IMR-90 (cell line): ENCODE data around the gene SPATA25. TPM values are rescaled to one million over a fixed set of nuclear protein-coding genes. Genes with fewer than 3 reads are reported as not detected.
A peak's percentile ranks its signal among the peaks of the same experiment; 100 is the strongest.

Experiments
- ATAC-seq: fragments of 200-7000 bp; cut with Tn5 transposase; 2 replicates; pipeline ENCODE4 v1.9.1; 2020; ENCODE audit warnings: low read depth, mild to moderate bottlenecking, moderate library complexity
- BruUV-seq: library from RNA; stranded (reverse); fragments of 400-500 nt; replicated peaks from 2 replicates; lab custom pipeline; 2021; lab: Mats Ljungman, UMichigan
- CTCF ChIA-PET: fragments of 300-600 bp; formaldehyde crosslinking; extraction: SDS; loops from one replicate; lab custom pipeline; 2021; ENCODE audit warnings: antibody characterized with exemption; lab: Yijun Ruan, JAX
- POLR2A ChIA-PET: fragments of 300-600 bp; sonication (Branson Sonifier 250); formaldehyde crosslinking; loops from one replicate; lab custom pipeline; 2022; ENCODE audit warnings: antibody characterized with exemption; ENCODE audit not compliant: unreplicated experiment; lab: Charles Lee
- DNase-seq: peaks from one replicate; pipeline ENCODE4 v3.0.0; 2013
- H2AFZ ChIP-seq: replicated peaks from 2 replicates; pipeline ENCODE3; 2013; ENCODE audit warnings: low read length, mild to moderate bottlenecking; ENCODE audit not compliant: poor library complexity
- H2AK5ac ChIP-seq: 2 replicates; pipeline ENCODE4 v1.6.1; 2013; ENCODE audit warnings: low read depth, low read length, inconsistent platforms
- H2AK9ac ChIP-seq: replicated peaks from 2 replicates; pipeline ENCODE3; 2013; ENCODE audit warnings: mild to moderate bottlenecking, low read depth, low read length, moderate library complexity; ENCODE audit not compliant: poor library complexity
- H2BK120ac ChIP-seq: 2 replicates; pipeline ENCODE4 v1.6.1; 2013; ENCODE audit warnings: low read depth, low read length, inconsistent platforms
- H2BK15ac ChIP-seq: 3 replicates; pipeline ENCODE4 v1.6.1; 2013; ENCODE audit warnings: low read depth, low read length, inconsistent platforms
- H2BK20ac ChIP-seq: 2 replicates; pipeline ENCODE4 v1.6.1; 2013; ENCODE audit warnings: low read depth, mild to moderate bottlenecking, inconsistent platforms, low read length, moderate library complexity
- H2BK5ac ChIP-seq: 2 replicates; pipeline ENCODE4 v1.6.1; 2013; ENCODE audit warnings: mild to moderate bottlenecking, low read depth, low read length, inconsistent platforms; ENCODE audit not compliant: poor library complexity, severe bottlenecking
- H3K14ac ChIP-seq: replicated peaks from 2 replicates; pipeline ENCODE4 v1.6.1; 2013; ENCODE audit warnings: low read depth, low read length, inconsistent platforms
- H3K18ac ChIP-seq: 2 replicates; pipeline ENCODE4 v1.6.1; 2013; ENCODE audit warnings: low read depth, low read length, control low read depth
- H3K23ac ChIP-seq: 2 replicates; pipeline ENCODE4 v1.6.1; 2013; ENCODE audit warnings: low read depth, low read length, inconsistent platforms
- H3K27ac ChIP-seq: 2 replicates; pipeline ENCODE4 v1.5.1; 2013; ENCODE audit warnings: mild to moderate bottlenecking, control low read depth, low read length; ENCODE audit not compliant: insufficient read depth
- H3K27me3 ChIP-seq: 2 replicates; pipeline ENCODE4 v1.6.1; 2013; ENCODE audit warnings: low read length; ENCODE audit not compliant: control insufficient read depth, insufficient read depth
- H3K36me3 ChIP-seq: 2 replicates; pipeline ENCODE4 v1.6.1; 2013; ENCODE audit warnings: low read length, mixed read lengths; ENCODE audit not compliant: control insufficient read depth, insufficient read depth
- H3K4ac ChIP-seq: 2 replicates; pipeline ENCODE4 v1.6.1; 2013; ENCODE audit warnings: low read depth, low read length, inconsistent platforms
- H3K4me1 ChIP-seq: 2 replicates; pipeline ENCODE4 v1.6.1; 2013; ENCODE audit warnings: low read length, mixed read lengths; ENCODE audit not compliant: control insufficient read depth, insufficient read depth
- H3K4me2 ChIP-seq: 2 replicates; pipeline ENCODE4 v1.6.1; 2013; ENCODE audit warnings: low read depth, mild to moderate bottlenecking, control low read depth, low read length, moderate library complexity
- H3K4me3 ChIP-seq: 2 replicates; pipeline ENCODE4 v1.5.1; 2013; ENCODE audit warnings: low read depth, mild to moderate bottlenecking, control low read depth, low read length, moderate library complexity; ENCODE audit not compliant: insufficient read depth
- H3K56ac ChIP-seq: 2 replicates; pipeline ENCODE4 v1.6.1; 2013; ENCODE audit warnings: low read length, inconsistent platforms; ENCODE audit not compliant: insufficient read depth; ENCODE audit errors: extremely low read depth
- H3K79me1 ChIP-seq, 2 experiments: 2 replicates each; pipeline ENCODE4 v1.6.1; 2013; ENCODE audit warnings: low read length in 2 of 2, inconsistent platforms in 1 of 2, low read depth in 1 of 2
- H3K9ac ChIP-seq: 2 replicates; pipeline ENCODE4 v1.6.1; 2013; ENCODE audit warnings: low read depth, low read length, control low read depth
- H3K9me1 ChIP-seq: 2 replicates; pipeline ENCODE4 v1.6.1; 2013; ENCODE audit warnings: low read length, inconsistent platforms; ENCODE audit not compliant: insufficient read depth
- H3K9me3 ChIP-seq: 2 replicates; pipeline ENCODE4 v1.6.1; 2013; ENCODE audit warnings: low read length; ENCODE audit not compliant: control insufficient read depth, insufficient read depth
- H4K20me1 ChIP-seq: 2 replicates; pipeline ENCODE4 v1.6.1; 2013; ENCODE audit warnings: low read length, inconsistent platforms; ENCODE audit not compliant: insufficient read depth
- H4K5ac ChIP-seq: 2 replicates; pipeline ENCODE4 v1.6.1; 2013; ENCODE audit warnings: mild to moderate bottlenecking, low read depth, low read length, control low read depth
- H4K8ac ChIP-seq, 2 experiments: 2 replicates each; pipeline ENCODE4 v1.6.1; 2013; ENCODE audit warnings: low read depth in 2 of 2, low read length in 2 of 2, control low read depth in 1 of 2, inconsistent platforms in 1 of 2
- H4K91ac ChIP-seq: 2 replicates; pipeline ENCODE4 v1.6.1; 2013; ENCODE audit warnings: low read depth, low read length, inconsistent platforms; ENCODE audit not compliant: insufficient read depth
- BHLHE40 ChIP-seq: fragments of 150-350 bp; IDR thresholded peaks from 2 replicates; pipeline ENCODE4 v1.6.1; 2016; ENCODE audit warnings: mild to moderate bottlenecking, low read depth, low read length
- CEBPB ChIP-seq: IDR thresholded peaks from 2 replicates; pipeline ENCODE4 v1.6.1; 2012; ENCODE audit warnings: low read depth, low read length, improper control_type of control experiment
- CTCF ChIP-seq: conservative IDR thresholded peaks from 2 replicates; pipeline ENCODE4 v1.5.1; 2012; ENCODE audit warnings: mild to moderate bottlenecking, low read depth, low read length, improper control_type of control experiment
- ELK1 ChIP-seq: fragments of 150-350 bp; IDR thresholded peaks from 2 replicates; pipeline ENCODE4 v1.6.1; 2016; ENCODE audit warnings: low read depth, mild to moderate bottlenecking, low read length, moderate library complexity, borderline replicate concordance
- MAFK ChIP-seq: IDR thresholded peaks from 2 replicates; pipeline ENCODE4 v1.6.1; 2012; ENCODE audit warnings: low read depth, low read length, improper control_type of control experiment
- MXI1 ChIP-seq: IDR thresholded peaks from 2 replicates; pipeline ENCODE4 v1.6.1; 2012; ENCODE audit warnings: low read depth, mild to moderate bottlenecking, low read length, moderate library complexity, borderline replicate concordance
- NFE2L2 ChIP-seq: fragments of 150-350 bp; IDR thresholded peaks from 2 replicates; pipeline ENCODE4 v1.6.1; 2016; ENCODE audit warnings: low read depth, mild to moderate bottlenecking, low read length
- POLR2A ChIP-seq: IDR thresholded peaks from 2 replicates; pipeline ENCODE4 v1.6.1; 2012; ENCODE audit warnings: mild to moderate bottlenecking, low read depth, low read length
- RCOR1 ChIP-seq: IDR thresholded peaks from 2 replicates; pipeline ENCODE4 v1.6.1; 2012; ENCODE audit warnings: mild to moderate bottlenecking, low read length, improper control_type of control experiment; ENCODE audit not compliant: insufficient replicate concordance
- RFX5 ChIP-seq: IDR thresholded peaks from 2 replicates; pipeline ENCODE4 v1.8.0; 2012; ENCODE audit warnings: low read depth, mild to moderate bottlenecking, low read length, moderate library complexity
- SMC3 ChIP-seq: fragments of 150-350 bp; IDR thresholded peaks from 2 replicates; pipeline ENCODE4 v1.6.1; 2016; ENCODE audit warnings: low read depth, mild to moderate bottlenecking, antibody characterized with exemption, low read length, moderate library complexity
- USF2 ChIP-seq: fragments of 150-350 bp; IDR thresholded peaks from 2 replicates; pipeline ENCODE4 v1.6.1; 2017; ENCODE audit warnings: mild to moderate bottlenecking, antibody characterized with exemption, low read length, low read depth
- WGBS, 2 experiments: methylation state at CpG; one replicate each; pipeline versions ENCODE4 v1.1.5 to v1.1.7; 2013; ENCODE audit warnings: missing lambda C conversion rate in 2 of 2; ENCODE audit not compliant: insufficient read length in 1 of 2; ENCODE audit errors: extremely low coverage in 2 of 2; 5-methylcytosine and 5-hydroxymethylcytosine counted together
- dilution Hi-C: fragments of 300-500 bp; cut with HindIII; formaldehyde crosslinking; loops from one replicate; pipeline ENCODE4 v1.14.3; 2018; ENCODE audit warnings: low sequenced_read_pairs; ENCODE audit not compliant: unreplicated experiment
- in situ Hi-C: fragments of 300-500 bp; cut with MboI; formaldehyde crosslinking; loops from 3 replicates; pipeline ENCODE4 v1.14.3; 2019; ENCODE audit warnings: low sequenced_read_pairs, inconsistent platforms, mixed read lengths
- intact Hi-C: fragments of 100-400 bp; cut with micrococcal nuclease; formaldehyde crosslinking; loops from 2 replicates; pipeline ENCODE4 v1.10.0; 2022
- polyA plus RNA-seq, 3 experiments: library from polyadenylated mRNA; depleted of rRNA; stranded (reverse); fragments of >200 nt; gene quantifications; 2 replicates each; pipeline ENCODE4 v1.2.3, GENCODE V29; 2012; ENCODE audit warnings: low replicate concordance in 1 of 3
- total RNA-seq: library from RNA; depleted of rRNA; stranded (reverse); fragments of >200 nt; gene quantifications from 2 replicates; pipeline ENCODE4 v1.2.3, GENCODE V29; 2012

SPATA25 gene
- total and polyA plus RNA-seq, 2 of the 4 experiments (the other 2 are of a cell fraction), result 0.18 to 0.36 TPM

- Histone ChIP-seq H2AK5ac (no peak overlapping the region; the same call in 1 of the 2 replicates), H3K4me1 (peaks cover 8% of the 10 kb centered on the region), H2BK120ac (0 out of 2 replicates have a peak overlapping the region, but pooled peaks have one; percentile 1), H2BK20ac (no peak overlapping the region), H2BK5ac (no peak overlapping the region), H4K91ac (peak overlapping the region; percentile 23; the same call in 1 of the 2 replicates), H2BK15ac (no peak overlapping the region), H3K9me3 (no peaks in the 10 kb centered on the region), H3K36me3 (peaks cover 17% of the 10 kb centered on the region), H2AFZ (no peak overlapping the region), H3K4me3 (no peak overlapping the region), H3K14ac (no peak overlapping the region), H3K9ac (no peak overlapping the region), H4K5ac (no peak overlapping the region), H3K79me1 (0 out of 4 replicates have a peak, but pooled peaks cover 0 to 5% of the 10 kb centered on the region in 2 experiments), H3K27ac (no peak overlapping the region), H3K56ac (peak overlapping the region; percentile 12; the same call in 1 of the 2 replicates), H2AK9ac (no peak overlapping the region), H3K4ac (no peak overlapping the region), H3K23ac (no peak overlapping the region), H4K20me1 (no peaks in the 10 kb centered on the region), H3K4me2 (no peak overlapping the region), H4K8ac (no peak overlapping the region), H3K9me1 (peaks cover 7% of the 10 kb centered on the region), H3K27me3 (no peaks in the 10 kb centered on the region), H3K18ac (0 out of 2 replicates have a peak overlapping the region, but pooled peaks have one; percentile 18)
- in situ Hi-C loops (no loop called here), dilution Hi-C loops (no loop called here), intact Hi-C loops (no loop called here)
- DNase-seq, result no peak
- CTCF ChIA-PET, result no interaction called here
- no peak for TF ChIP-seq RFX5
- no peak for TF ChIP-seq RCOR1
- no peak for TF ChIP-seq CTCF
- no peak for TF ChIP-seq USF2
- TF ChIP-seq MAFK, result no peak
- TF ChIP-seq BHLHE40, result no peak
- no peak for TF ChIP-seq ELK1
- TF ChIP-seq MXI1, result no peak
- TF ChIP-seq POLR2A, result no peak
- no peak for TF ChIP-seq CEBPB
- no peak for TF ChIP-seq NFE2L2
- no peak for TF ChIP-seq SMC3
- BruUV-seq, result no TSS peak
- POLR2A ChIA-PET, result no interaction called here
- ATAC-seq, result no peak
- WGBS, 2 experiments, result no CpG with 5 or more reads among the region's 4 CpGs
Measured at GRCh38 chr20:45874576-45874975, 12.8 kb downstream of the SPATA25 start.
